GM12874 (cell line): ENCODE results near the gene CXADR.

Experiments
- CTCF ChIP-seq: IDR thresholded peaks from 2 replicates; pipeline ENCODE4 v1.5.1; 2011; ENCODE audit warnings: low read depth, mild to moderate bottlenecking, control low read depth, low read length, moderate library complexity; ENCODE audit not compliant: insufficient read depth

CXADR gene

GRCh38 chr21:17512253-17513213 is at the start of gene CXADR:
CXADR (plus strand) TSS chr21:17513043; CDS start chr21:17513130, 87 bp downstream.
- peak; percentile 57 for TF ChIP-seq CTCF

- TF ChIP-seq CTCF = no peak
Measured at GRCh38 chr21:17466166-17466565, 46.7 kb upstream of the CXADR start.

- no peak for TF ChIP-seq CTCF
Measured at GRCh38 chr21:17467392-17467791, 45.5 kb upstream of the CXADR start.

GRCh38 chr21:17467829-17468228 is 45.0 kb upstream of the CXADR start:
- TF ChIP-seq CTCF = no peak

GRCh38 chr21:17468698-17469097 is 44.1 kb upstream of the CXADR start:
- no peak for TF ChIP-seq CTCF

GRCh38 chr21:17469727-17470126 is 43.1 kb upstream of the CXADR start:
- TF ChIP-seq CTCF = no peak

- no peak for TF ChIP-seq CTCF
Measured at GRCh38 chr21:17472182-17472581, 40.7 kb upstream of the CXADR start.
